ENCODE results near the gene HOXA7.

DNA sequence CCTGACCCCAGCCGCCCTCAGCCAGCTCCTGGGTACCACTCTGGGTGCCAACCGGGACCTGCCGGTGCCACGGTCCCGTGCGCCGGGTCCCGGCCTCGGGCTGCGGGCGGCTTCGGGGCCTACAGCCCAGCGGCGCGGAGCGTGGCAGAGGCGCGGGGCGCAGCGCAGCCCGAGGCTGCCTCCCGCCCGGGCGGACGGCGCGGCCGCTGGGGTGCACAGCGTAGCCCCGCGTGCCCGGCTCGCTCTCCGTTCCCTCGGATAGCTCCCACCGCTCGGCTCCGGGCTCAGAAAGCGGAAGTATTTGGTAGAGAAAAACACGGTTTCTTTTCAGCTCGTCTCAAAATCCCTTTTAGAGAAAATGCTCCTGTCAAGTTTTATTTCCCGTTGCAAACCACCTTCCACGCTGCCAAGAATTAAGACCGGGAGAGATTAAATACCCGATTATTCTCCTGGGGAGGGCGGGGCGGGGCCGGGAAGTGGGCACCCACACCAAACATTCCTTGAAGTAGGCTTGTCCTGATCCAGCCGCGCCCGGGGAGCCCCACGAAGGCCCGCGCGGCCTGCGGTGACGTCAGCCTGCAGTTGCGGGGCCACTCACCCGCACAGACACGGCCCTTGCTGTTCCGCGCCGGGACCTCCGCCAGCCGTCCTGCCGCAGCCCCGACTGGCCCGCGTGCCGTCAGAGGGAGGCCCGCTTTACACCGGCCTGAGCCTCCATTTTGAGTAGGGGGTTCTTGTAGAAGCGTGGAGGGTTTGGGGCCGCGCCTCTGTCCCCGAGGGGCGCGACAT lies 36.3 kb upstream of the HOXA7 start:
- TF ChIP-seq, protein P1, sequence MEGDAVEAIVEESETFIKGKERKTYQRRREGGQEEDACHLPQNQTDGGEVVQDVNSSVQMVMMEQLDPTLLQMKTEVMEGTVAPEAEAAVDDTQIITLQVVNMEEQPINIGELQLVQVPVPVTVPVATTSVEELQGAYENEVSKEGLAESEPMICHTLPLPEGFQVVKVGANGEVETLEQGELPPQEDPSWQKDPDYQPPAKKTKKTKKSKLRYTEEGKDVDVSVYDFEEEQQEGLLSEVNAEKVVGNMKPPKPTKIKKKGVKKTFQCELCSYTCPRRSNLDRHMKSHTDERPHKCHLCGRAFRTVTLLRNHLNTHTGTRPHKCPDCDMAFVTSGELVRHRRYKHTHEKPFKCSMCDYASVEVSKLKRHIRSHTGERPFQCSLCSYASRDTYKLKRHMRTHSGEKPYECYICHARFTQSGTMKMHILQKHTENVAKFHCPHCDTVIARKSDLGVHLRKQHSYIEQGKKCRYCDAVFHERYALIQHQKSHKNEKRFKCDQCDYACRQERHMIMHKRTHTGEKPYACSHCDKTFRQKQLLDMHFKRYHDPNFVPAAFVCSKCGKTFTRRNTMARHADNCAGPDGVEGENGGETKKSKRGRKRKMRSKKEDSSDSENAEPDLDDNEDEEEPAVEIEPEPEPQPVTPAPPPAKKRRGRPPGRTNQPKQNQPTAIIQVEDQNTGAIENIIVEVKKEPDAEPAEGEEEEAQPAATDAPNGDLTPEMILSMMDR (IDR thresholded peaks at IDR 0.05), result no peak
- TF ChIP-seq EP300 (IDR thresholded peaks at IDR 0.05; ENCODE audit: low read depth) (no peak), POLR2AphosphoS5 (IDR thresholded peaks at IDR 0.05) (peak in 2 of 3 donors; percentile 41 to 54)
